HFFc6 (cell line): ENCODE results near the gene FATE1. TPM values are rescaled to one million over a fixed set of nuclear protein-coding genes. Genes with fewer than 3 reads are reported as not detected.

ENCODE experiments used
- DNase-seq: peaks from one replicate; pipeline ENCODE4 v3.0.0-alpha.2; 2018
- H3K27ac Mint-ChIP-seq: 2 replicates; pipeline ENCODE4 v1.8.0; 2020; ENCODE audit warnings: mild to moderate bottlenecking, mixed read lengths
- H3K27me3 Mint-ChIP-seq: 2 replicates; pipeline ENCODE4 v1.8.0; 2021; ENCODE audit warnings: mild to moderate bottlenecking, moderate library complexity, mixed read lengths; ENCODE audit not compliant: insufficient read depth
- H3K36me3 Mint-ChIP-seq: 2 replicates; pipeline ENCODE4 v1.8.0; 2021; ENCODE audit warnings: low read depth, mixed read lengths
- H3K4me1 Mint-ChIP-seq: 2 replicates; pipeline ENCODE4 v1.8.0; 2020; ENCODE audit warnings: low read depth, mixed read lengths
- H3K4me3 Mint-ChIP-seq: 2 replicates; pipeline ENCODE4 v1.8.0; 2020; ENCODE audit warnings: mild to moderate bottlenecking, moderate library complexity, mixed read lengths
- H3K9me3 Mint-ChIP-seq: 2 replicates; pipeline ENCODE4 v1.8.0; 2020; ENCODE audit warnings: mild to moderate bottlenecking, mixed read lengths
- total RNA-seq, 6 experiments: library from RNA; stranded (reverse); fragmentation: NEBNext Ultra II Directional; extraction: Animal tissue kit (Norgen Biotek cat#: 25700); gene quantifications; 2 replicates in 1 of 6; 3 replicates in 5 of 6; pipeline ENCODE4 v1.2.3, GENCODE V29; 2021
- TF ChIP-seq, protein P1 (sequence below): fragments of 200-600 bp; sonication (generic); IDR thresholded peaks from 2 replicates; pipeline ENCODE4 v1.5.0; 2021; ENCODE audit warnings: antibody characterized with exemption, mild to moderate bottlenecking

The FATE1 gene
- total RNA-seq, 6 experiments from 2014 or later: not detected

DNA sequence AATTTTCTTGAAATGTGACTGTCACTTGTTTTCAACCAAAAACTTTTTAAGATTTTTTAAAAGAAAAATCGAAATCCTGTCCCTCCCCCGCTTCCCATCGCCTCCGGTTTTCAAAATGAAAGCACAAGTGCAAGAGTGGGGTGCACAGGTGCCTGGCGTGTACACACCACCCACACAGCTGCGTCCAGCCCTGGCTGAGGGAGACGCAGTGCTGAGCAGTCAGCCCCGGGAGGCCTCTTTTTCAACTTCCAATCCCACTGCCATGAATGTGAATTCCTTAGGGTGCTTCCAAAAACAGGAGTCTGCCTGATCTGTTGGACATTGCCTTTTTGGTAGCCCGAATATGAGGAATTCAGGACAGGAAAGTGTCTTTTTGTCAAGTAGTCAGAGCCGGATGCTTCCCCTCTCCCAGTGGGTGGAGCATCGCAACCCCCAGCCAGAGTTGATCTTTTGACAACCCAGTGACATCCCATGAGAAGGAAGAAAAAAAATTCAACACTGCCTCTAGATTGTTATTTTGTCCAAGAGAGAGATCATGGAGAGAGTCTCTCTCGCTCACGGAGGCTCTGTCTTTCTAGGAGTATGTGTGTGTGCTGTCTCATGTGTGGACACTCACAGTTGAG, 11.7 kb upstream of the FATE1 start:
- Mint-ChIP-seq H3K4me1 (no peaks in the 10 kb centered on the region), H3K27me3 (no peaks in the 10 kb centered on the region; the same call in 1 of the 2 replicates), H3K27ac (no peak overlapping the region), H3K36me3 (no peaks in the 10 kb centered on the region), H3K4me3 (no peak overlapping the region), H3K9me3 (no peaks in the 10 kb centered on the region)
- TF ChIP-seq, protein P1, sequence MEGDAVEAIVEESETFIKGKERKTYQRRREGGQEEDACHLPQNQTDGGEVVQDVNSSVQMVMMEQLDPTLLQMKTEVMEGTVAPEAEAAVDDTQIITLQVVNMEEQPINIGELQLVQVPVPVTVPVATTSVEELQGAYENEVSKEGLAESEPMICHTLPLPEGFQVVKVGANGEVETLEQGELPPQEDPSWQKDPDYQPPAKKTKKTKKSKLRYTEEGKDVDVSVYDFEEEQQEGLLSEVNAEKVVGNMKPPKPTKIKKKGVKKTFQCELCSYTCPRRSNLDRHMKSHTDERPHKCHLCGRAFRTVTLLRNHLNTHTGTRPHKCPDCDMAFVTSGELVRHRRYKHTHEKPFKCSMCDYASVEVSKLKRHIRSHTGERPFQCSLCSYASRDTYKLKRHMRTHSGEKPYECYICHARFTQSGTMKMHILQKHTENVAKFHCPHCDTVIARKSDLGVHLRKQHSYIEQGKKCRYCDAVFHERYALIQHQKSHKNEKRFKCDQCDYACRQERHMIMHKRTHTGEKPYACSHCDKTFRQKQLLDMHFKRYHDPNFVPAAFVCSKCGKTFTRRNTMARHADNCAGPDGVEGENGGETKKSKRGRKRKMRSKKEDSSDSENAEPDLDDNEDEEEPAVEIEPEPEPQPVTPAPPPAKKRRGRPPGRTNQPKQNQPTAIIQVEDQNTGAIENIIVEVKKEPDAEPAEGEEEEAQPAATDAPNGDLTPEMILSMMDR: no peak
- no peak for DNase-seq

DNA sequence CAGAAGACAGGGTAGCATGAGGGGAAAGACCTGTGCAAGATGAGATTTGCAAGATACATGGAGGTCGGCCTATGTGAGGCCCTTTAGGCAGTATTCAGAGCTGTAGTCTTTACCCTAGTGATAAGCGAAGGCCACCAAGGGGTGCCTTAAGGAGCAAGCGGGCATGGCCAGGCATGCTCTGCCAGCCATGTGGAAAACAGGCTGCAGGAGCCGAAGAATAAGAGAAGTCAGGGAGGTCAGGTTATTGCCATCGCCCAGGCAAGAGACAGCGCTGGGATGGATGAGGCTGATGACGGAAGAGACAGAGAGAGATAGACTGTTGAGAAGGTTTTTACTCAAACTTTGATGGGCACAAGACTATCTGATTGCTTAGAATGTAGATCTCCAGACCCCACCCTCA, 7.0 kb upstream of the FATE1 start:
- Mint-ChIP-seq H3K27ac (no peak overlapping the region), H3K4me1 (no peaks in the 10 kb centered on the region), H3K36me3 (no peaks in the 10 kb centered on the region), H3K4me3 (no peak overlapping the region), H3K27me3 (no peaks in the 10 kb centered on the region; the same call in 1 of the 2 replicates), H3K9me3 (no peaks in the 10 kb centered on the region)
- no peak for DNase-seq
- TF ChIP-seq, protein P1: no peak

DNA sequence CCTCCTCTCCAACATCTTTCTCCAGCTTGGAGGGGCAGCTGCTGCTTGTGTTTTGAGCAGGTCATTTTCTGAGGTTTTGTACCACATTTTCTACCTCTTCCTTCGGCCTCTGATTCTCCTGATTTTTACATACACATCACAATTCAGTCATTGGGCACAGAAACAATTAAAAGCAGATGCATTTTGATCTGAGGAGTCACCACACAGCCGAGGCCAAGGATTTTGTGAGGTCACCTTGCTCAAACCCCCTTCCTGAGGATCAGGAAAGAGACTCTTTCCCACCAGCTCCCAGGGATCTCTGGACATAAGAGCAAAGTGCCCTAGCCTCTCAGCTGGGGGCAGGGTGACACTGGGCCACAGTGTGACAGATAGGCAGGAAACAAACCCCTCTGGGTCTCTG, 5.4 kb upstream of the FATE1 start:
- H3K27ac Mint-ChIP-seq: no peak overlapping the region
- no peaks in the 10 kb centered on the region for H3K9me3 Mint-ChIP-seq
- TF ChIP-seq, protein P1: no peak
- no peaks in the 10 kb centered on the region for H3K4me1 Mint-ChIP-seq
- no peak overlapping the region for H3K4me3 Mint-ChIP-seq
- H3K27me3 Mint-ChIP-seq: no peaks in the 10 kb centered on the region
- DNase-seq: no peak
- no peaks in the 10 kb centered on the region for H3K36me3 Mint-ChIP-seq

DNA sequence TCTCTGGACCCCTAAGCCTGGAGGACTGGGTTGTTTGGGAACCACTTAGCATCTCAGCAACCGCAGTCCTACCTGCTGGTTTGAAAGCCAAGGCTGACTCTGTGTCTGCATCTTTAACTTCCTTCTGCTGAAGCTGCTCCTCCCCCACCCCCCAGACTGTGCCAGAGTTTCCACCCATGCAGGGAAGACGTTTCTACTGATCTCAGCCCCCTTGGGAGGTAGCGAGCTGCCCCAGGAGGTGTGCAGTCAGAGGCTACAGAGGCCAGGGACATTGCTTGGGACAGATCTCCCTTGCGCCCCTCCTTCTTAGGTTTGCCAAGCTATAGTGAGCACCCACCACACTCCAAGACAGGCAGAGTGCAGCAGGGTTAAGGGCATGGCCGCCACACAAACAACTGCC, 4.7 kb upstream of the FATE1 start:
- H3K4me3 Mint-ChIP-seq: no peak overlapping the region
- no peaks in the 10 kb centered on the region for H3K4me1 Mint-ChIP-seq
- no peak for DNase-seq
- no peaks in the 10 kb centered on the region for H3K27me3 Mint-ChIP-seq
- H3K36me3 Mint-ChIP-seq: no peaks in the 10 kb centered on the region
- no peaks in the 10 kb centered on the region for H3K9me3 Mint-ChIP-seq
- TF ChIP-seq, protein P1: no peak
- H3K27ac Mint-ChIP-seq: no peak overlapping the region

DNA sequence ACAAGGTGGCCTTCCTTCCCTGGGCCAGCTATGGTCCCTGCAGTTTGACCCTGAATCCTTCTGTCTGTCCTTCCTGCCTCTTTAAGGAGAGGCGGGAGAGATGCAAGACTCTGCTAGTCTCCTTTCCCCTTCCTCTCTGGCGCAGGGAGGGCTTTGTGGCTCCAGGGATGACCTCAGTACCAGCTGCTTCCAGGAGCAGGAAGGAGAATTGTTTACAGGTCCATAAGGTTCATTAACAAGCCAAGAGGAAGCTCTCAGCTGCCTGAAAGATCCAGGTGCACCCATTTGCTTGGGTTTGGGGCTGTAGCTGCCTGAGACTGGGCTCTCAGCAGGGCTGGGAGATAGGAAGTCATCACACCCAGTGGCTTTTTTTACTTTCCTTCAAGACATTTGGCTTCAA, 4.0 kb upstream of the FATE1 start:
- DNase-seq: no peak
- H3K4me3 Mint-ChIP-seq: no peak overlapping the region
- no peaks in the 10 kb centered on the region for H3K36me3 Mint-ChIP-seq
- no peaks in the 10 kb centered on the region for H3K4me1 Mint-ChIP-seq
- H3K27ac Mint-ChIP-seq: no peak overlapping the region
- no peaks in the 10 kb centered on the region for H3K9me3 Mint-ChIP-seq
- no peaks in the 10 kb centered on the region for H3K27me3 Mint-ChIP-seq
- TF ChIP-seq, protein P1: no peak

DNA sequence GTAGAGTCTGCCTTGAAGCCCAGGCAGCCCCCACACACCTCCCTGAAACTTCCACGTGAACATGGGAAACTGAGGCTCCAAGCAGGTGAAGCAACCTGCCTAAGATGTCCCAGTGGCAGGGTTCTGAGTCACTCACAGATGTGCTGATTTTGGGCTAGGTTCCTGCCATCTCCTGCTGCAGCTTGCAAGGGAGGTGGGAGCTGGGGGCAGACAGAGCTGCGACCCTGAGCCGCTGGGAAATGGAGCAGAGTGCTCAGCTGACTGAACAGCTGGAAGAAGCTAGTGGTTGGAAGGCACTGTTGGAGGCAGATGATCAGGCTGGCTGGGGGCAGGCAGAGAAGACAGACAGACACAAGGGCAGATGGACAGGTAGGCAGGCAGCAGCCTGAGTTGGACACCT, 3.6 kb upstream of the FATE1 start:
- no peaks in the 10 kb centered on the region for H3K4me1 Mint-ChIP-seq
- no peak for DNase-seq
- no peak overlapping the region for H3K27ac Mint-ChIP-seq
- H3K27me3 Mint-ChIP-seq: no peaks in the 10 kb centered on the region
- H3K9me3 Mint-ChIP-seq: no peaks in the 10 kb centered on the region
- H3K4me3 Mint-ChIP-seq: no peak overlapping the region
- TF ChIP-seq, protein P1: no peak
- no peaks in the 10 kb centered on the region for H3K36me3 Mint-ChIP-seq
